ENCODE data around the gene UNC119B.

DNA sequence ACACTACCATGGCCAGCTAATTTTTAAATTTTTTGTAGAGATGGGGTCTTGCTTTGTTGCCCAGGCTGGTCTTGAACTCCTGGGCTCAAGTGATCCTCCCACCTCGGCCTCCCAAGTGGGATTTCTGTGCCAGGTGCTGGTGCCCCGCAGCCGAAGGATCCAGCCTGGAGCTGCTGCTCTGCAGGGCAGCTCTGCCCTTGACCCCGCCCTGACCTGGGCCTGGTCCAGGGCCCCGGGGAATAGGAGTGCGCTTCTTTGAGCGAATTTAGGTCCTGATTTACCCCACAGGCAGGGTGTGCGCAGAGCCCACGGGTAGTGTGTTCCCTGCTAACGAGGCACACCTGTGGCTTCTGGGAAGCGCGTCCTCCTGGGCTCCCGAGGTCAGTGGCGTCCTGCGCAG lies 30.6 kb downstream of the UNC119B start:
- TF ChIP-seq CTCF (IDR thresholded peaks at IDR 0.05) (no peak), POLR2A (IDR thresholded peaks at IDR 0.05) (no peak)
